NCI-H510A treated with DMSO at 0.1 percent for 48 hours (cell line): Measurements from ENCODE around the gene FAM98C.
"Not testable (repeated sequence)": the region's sequence is repeated elsewhere in the genome, so short reads cannot be mapped to it uniquely, and the experiment has no call there.

Experiments used
- DNase-seq: peaks from one replicate; lab custom pipeline; 2025; lab: John Stamatoyannopoulos, UW

The FAM98C gene

DNA sequence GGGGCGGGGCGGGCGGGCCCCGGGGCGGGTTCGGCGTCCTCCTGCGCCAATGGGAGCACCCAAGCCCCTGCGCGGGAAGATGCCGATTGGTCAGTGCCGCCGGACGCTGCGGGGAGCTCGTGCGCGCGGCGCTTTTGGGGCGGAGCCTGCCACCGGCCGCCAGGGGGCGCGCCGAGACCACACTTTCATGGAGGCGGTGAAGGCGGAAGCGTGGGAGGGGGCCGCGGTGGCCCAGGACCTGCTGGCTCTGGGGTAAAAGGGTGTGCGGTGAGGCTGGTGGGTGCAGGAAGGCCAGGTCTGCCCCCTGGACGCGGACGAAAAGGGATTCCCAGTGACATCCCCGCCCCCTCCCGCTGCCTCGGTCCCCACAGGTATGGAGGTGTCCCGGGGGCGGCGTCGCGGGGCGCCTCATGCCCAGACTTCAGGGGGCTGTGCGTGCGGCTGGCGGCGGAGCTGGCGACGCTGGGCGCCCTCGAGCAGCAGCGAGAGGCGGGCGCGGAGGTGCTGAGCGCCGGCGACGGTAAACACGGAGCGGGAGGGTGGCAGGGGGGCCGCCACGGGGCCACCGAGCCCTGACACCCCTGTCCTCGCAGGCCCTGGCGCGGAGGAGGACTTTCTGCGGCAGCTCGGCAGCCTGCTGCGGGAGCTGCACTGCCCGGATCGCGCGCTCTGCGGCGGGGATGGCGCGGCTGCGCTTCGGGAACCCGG is at the start of gene FAM98C:
Gene FAM98C, plus strand, starts transcription at position 127 of the 708 bp plus-strand sequence. Its CDS starts 61 bp downstream, at position 188.
- peak; percentile 93 for DNase-seq

DNA sequence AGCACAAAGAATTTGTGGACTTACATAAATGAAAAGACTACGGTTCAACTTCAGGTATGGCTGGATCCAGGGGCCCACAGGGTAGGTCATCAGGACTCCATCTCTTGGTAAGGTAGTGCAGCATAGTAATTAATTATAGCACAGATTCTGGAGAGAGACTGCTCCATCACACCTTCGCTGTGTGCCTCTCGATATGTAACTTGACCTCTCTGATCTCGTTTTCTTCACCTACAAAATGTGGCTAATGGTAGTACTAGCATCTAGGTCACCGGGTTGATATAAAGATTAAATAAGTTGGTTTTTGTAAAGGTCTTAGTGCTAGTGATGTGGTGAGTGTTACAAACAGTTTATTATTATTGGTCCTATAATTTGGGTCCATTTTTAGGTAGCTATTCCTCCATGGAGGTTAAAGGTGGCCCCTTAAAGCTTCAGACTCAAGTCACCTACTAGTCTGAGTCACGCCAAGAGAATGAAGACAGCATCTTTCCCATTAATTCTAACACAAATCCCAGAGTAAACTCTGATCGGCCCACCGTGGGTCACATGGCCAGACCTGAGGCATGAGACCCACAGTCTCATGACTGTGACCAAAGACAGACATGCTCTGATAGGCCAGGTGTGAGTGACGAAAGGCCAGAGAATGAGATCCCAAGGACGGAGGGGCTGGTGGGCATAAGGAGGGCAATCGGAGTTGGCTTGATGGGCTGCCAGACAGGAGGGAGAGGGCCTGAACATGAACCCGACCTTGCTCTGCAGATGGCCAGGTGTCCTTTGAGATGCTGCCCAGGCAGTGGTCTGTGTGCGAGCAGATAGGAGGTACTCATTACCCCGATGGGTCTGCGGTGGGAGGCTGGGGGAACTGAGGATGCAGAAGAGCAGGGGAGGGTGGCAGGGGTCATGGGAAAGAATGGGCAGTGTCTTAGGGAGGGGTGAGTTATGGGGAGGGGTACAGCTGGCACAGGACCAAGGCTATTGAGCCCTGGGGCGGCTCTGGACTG is 46.9 kb upstream of the FAM98C start:
- DNase-seq: no peak

- no peak for DNase-seq
Observed at GRCh38 chr19:38358071-38358470, 44.8 kb upstream of the FAM98C start.

DNA sequence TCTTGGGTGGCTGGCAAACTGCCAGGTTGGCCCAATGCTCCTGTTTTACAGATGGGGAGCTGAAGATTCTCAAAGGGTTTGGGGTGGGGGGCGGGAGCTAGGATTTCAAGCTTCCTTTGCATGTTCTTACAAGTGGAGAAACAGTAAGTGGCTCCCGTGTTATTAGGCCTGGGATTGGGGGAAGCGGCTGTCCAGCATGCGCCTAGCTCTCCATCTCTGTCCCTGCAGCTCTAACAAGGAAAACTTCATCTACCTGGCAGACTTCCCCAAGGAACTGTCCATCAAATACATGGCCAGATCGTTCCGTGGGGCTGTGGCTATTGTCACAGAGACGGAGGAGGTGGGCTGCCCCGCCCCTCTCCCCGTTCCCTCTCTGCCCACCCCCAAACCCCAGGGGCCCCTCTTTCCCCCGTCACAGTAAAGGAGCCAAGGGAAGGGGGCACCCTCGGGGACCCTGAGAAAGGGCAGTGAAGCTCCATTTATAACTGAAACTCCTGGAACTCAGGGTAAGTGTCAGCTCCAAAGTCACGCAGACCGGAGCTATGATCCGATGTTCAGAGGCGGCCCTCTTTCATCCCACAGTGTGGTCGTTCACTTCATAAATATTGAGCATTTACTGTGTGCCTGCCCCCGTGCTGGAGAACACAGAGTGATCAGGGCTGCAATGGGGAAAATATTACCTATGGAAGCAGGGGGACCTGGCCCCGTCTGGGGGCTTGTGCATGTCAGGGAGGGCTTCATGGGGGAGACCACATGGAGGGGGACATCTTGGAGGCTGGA is 43.5 kb upstream of the FAM98C start:
- DNase-seq: no peak

DNA sequence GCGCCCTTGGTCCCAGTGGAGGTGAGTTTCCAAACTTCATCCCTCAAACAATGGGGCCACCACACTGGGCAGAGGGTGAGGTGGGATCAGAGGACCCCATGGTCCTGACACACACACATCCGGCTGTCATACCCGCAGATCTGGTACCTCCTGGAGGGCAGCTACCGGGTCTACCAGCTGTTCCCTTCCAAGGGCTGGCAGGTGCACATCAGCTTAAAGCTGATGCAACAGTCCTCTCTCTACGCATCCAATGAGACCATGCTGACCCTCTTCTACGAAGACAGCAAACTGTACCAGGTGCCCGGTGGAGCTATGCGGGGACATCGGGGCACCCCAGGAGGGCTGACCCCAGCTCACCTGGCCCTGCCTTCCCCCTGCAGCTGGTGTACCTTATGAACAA is 42.5 kb upstream of the FAM98C start:
- DNase-seq: peak; percentile 7

- DNase-seq: peak; percentile 35
Observed at GRCh38 chr19:38360839-38361631, 41.9 kb upstream of the FAM98C start.

GRCh38 chr19:38361633-38362075 is 41.2 kb upstream of the FAM98C start:
- DNase-seq: peak; percentile 79

GRCh38 chr19:38362076-38362945 is 40.6 kb upstream of the FAM98C start:
- peak; percentile 79 for DNase-seq

GRCh38 chr19:38362946-38363688 is 39.8 kb upstream of the FAM98C start:
- not testable (repeated sequence) for DNase-seq

DNA sequence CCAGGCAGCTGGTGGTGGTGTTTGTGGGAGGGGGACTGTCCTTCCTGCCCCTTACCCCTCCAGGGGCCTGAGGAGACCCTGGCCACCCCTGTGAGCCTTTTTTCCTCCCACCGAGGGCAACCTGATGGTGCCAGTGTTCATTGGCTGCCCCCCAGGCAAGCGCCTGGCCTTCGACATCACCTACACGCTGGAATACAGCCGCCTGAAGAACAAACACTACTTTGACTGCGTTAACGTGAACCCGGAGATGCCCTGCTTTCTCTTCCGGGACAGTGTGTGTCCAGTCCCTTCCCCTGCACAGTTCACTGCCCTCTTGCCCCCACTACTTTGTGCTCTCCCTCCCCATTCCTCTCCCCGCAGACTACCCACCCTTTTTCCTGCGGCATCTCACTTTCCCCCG is 35.9 kb upstream of the FAM98C start:
- no peak for DNase-seq

DNA sequence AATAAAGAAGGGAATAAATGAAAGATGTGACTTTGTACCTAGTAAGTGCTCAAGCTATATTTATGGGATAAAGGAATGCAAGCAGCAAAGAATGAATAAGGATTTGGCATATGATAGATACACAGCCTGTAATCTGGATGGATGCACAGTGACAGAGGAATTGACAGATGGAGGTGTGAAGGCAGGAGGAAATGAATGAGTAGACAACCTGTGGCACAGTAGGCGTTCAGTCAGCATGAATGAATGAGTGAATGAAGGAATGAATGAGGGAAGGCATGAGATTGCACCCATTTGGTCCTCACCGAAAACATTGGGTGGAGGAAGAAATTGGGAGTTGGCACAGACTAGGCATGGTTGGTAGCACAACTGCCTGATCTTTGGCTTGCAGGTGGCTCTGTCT is 33.3 kb upstream of the FAM98C start:
- DNase-seq: no peak

- no peak for DNase-seq
Observed at GRCh38 chr19:38370299-38370698, 32.6 kb upstream of the FAM98C start.

DNA sequence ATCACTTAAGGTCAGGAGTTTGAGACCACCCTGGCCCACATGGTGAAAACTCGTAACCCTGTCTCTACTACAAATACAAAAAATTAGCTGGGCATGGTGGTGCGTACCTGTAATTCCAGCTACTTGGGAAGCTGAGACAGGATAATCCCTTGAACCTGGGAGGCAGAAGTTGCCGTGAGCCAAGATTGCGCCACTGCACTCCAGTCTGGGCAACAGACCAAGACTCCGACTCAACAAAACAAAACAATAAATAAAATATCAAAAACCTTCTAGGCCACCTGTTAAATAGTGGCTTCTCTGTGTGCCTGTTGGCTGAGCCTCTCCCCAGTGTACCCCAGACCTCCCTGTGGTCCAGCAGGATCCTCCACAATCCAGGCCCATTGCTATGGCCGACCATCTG is 31.8 kb upstream of the FAM98C start:
- no peak for DNase-seq

DNA sequence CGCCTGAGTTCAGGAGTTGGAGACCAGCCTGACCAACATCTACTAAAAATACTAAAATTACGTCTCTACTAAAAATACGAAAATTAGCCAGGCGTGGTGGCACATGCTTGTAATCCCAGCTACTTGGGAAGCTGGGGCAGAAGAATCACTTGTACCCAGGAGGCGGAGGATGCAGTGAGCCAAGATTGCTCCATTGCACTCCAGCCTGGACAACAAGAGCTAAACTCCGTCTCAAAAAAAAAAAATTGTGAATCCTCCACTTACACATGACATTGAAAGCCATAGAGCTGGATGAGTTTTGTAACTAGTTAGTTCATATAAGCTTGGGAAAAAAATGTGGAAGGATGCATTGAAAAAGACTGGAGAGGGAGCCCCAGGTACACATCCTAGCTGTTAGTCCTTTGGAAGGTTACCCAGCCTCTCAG is 29.0 kb upstream of the FAM98C start:
- no peak for DNase-seq

- peak; percentile 96 for DNase-seq
Observed at GRCh38 chr19:38374332-38375097, 28.4 kb upstream of the FAM98C start, which contains the start of gene PSMD8. TSS of gene PSMD8 (plus strand) at chr19:38374571. CDS start at chr19:38374602, 31 bp downstream.

DNA sequence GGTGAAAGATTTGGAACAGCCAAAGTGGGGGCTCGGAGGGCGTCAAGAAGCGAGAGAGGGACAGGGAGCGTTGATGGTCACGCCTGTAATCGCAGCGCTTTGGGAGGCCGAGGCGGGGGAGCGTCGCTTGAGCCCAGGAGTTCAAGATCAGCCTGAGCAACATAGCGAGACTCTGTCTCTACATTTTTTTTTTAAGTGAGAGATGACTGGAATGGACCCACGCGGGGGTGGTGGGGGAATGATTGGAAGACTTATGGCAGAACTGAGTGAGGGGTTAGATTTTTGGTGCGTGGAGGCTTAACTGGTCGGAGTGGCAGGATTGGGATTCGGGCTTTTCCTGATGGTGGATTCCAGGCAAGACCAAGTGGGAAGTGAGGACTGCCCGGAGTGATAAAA is 27.8 kb upstream of the FAM98C start:
- peak; percentile 47 for DNase-seq

GRCh38 chr19:38375748-38376147 is 27.1 kb upstream of the FAM98C start:
- no peak for DNase-seq

- no peak for DNase-seq
Observed at GRCh38 chr19:38376576-38376975, 26.3 kb upstream of the FAM98C start.

DNA sequence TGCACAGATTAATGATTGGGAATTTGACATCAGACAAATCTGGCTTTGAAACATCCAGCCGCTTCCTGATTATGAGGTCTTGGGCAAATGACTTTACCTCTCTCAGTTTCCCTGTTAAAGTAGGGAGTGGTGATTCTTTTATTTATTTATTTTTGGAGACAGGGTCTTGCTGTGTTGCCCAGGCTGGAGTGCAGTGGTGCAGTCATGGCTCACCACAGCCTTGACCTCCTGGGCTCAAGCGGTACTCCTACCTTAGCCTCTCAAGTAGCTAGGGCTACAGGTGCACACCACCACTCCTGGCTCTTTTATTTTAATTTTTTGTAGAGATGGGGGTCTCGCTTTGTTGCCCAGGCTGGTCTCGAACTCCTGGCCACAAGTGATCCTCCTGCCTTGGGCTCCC is 25.8 kb upstream of the FAM98C start:
- no peak for DNase-seq
